GM18508 (cell line): ENCODE results near the gene CADPS.

Experiments used
- ATAC-seq: cut with Tn5 transposase; IDR thresholded peaks from one replicate; pipeline ENCODE4 v1.9.1; 2021; ENCODE audit warnings: moderate number of reproducible peaks; ENCODE audit not compliant: insufficient read depth, unreplicated experiment

The CADPS gene

DNA sequence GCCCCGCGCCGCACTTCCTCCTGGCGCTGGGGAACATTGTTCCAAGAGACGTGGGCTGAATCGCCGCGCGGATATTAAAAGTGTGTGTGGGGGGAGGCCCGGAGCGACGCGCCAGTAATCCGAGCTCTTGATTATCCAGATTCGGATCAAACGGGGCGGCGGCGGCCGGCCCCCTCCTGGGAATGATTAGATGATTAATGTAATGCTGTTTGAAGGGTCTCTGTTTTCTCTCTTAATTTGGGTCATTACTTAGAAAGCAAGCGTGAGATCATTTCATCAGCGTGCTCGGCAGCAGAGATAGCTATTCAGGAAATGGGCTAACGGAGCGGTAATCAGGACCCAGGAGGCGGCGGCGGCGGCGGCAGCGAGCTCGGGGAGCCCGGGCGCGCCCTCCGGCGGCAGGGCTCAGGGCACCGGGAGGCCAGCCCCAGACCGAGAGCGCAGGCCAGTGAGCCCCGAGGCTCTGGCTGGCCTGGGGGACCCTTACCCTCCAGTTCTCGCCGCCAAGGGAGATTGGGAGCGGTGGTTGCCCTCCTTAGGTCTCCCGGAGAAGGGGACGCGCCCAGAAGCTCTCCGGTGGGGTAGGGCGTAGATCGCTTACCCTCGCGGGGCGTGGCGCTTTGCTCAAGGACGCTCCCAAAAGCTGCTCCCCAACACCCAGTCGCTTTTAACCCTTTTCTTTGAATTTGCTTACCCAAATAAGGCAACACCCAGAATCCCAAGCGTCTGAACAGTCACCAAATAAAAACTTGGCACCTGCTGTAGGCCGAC is 506.3 kb downstream of the CADPS start:
- ATAC-seq, result no peak

DNA sequence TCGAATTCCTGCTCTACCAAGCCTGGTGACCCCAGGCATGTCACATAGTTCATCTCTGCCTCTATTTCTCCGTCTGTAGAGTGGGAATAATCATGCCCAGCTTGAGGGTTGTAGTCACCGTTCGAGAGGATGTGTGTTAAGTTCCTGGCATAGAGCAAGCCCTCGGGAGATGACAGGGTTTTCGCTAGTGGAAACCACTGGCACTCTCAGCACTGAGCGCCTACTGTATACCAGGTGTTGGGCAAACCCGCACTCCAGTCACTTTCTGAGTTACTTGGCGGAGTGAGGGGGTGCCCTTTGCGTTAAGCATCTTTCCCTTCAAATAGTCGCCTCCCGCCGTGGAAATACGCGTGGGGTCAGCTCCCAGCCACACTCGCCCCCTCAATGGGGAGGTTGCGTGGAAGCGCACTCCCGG is 506.9 kb downstream of the CADPS start:
- ATAC-seq, result no peak

DNA sequence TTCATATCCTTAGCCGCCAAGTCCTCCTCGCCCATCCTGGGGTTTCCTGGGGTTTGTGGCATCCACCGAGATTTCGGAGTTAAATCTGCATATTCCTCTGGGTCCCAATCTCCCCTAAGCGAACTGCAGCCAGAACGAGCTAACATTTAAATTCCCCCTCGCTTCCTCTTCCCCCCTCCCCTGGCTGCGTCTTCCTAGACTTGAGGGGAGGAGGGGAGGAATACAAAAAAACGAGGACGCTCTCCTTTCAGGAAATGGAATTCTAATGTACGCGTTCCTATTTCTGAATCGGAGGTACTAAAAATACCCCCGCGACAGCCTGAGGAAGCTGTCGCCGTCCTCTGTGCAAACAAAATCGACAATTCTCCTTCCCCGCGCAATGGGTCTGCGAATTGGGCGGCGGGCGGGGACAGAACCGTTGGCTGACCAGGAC is 507.4 kb downstream of the CADPS start:
- ATAC-seq, result no peak

DNA sequence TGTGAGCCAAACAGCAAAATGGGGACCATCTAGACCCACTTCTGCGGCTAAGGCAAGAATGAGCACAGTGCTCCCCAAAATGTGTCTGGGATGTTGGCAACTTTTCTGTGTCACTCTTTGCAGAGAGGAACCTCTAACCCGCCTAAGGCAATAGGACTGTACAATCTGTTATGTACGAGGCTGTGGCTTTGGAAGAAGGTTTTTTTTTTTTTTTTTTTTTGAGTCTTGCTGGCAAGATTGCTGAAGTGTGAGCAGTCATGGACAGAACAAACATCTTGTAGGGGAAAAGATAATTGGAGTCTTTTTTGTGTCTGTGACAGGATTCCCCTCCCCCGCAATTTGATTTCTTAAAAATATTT is 509.1 kb downstream of the CADPS start:
- no peak for ATAC-seq

DNA sequence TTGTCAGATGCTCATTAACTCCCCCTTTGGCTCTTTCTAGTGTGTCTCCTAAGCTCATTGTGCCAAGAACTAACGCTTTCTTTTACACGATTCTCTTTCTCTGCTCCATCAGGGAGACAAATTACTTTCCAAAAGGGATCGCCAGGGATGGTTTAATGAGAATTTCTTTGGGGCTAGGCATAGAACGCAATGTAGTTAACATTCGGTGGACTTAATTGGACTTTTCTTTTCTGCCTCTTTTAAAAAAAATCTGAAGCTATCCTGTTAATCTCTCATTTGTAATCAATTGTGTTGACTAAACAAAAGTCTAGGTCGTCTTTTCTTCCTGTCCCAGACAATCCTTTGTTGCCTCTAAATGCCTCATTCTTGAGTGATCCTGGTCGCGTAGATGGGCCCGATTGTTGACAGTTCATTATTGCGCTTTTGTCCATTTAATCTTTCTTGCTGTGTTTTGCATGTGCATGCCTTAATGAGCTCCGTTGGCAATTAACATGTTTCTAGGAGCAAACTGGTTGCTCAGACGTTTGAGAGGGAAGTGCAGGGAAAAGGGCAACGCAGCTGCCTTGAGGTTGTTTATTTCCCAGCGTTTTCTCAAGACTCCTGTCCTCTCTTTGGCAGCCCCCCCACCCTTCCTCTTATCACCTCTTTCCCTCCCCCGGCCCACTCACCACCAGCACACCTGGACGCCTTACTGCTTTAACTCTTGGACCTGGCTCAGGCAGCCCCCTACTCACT is 509.7 kb downstream of the CADPS start:
- ATAC-seq, result no peak

DNA sequence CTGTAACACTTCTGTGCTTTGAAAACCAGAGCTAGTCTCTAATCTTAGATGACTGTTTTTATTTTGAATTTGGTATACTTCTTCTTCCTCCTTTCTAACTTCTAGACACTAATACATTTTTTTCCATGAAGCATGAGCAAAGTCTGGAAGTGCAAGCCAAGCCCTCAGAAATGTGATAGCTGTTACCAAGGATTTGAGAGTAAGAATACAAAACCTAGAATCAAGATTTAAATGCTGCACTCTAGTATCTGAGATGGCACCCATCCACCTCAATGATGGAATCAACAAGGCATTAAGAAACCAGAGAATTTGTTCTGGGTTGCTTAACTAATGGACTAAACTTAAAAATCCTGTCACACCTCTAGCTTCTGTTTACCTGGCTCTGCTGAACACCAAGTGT is 511.0 kb downstream of the CADPS start:
- ATAC-seq, result no peak

DNA sequence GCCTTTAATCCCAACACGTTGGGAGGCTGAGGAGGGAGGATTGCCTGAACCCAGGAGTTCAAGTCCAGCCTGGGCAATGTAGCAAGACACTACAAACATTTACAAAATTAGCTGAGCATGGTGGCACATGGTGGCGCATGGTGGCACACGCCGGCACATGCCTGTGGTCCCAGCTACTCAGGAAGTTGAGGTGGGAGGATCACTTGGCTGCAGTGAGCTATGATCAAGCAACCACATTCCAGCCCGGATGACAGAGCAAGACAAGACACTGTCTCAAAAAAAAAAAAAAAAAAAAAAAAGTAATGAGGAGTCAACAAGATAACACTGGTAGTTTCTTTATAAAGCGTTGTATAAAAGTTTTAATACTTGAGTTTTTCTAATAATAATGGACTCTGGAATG is 511.9 kb downstream of the CADPS start:
- no peak for ATAC-seq

DNA sequence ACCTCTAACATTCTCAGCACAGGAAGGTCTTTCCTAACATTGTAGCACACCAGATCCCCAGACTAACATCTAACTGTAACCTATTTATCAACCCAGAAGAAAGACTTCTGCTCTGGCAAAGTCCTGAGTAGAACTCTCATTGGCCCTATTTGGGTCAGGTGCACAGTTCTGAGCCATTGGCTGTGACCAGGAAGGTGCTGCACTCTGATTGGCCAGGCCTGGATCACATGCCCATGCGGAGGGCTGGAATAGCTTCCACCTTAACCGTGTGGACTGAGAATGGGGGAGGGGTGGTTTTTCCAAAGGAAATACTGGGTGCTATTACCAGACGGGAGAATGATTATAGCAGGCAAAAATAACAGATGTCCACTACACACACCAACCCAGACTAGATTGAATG is 513.4 kb downstream of the CADPS start:
- no peak for ATAC-seq

DNA sequence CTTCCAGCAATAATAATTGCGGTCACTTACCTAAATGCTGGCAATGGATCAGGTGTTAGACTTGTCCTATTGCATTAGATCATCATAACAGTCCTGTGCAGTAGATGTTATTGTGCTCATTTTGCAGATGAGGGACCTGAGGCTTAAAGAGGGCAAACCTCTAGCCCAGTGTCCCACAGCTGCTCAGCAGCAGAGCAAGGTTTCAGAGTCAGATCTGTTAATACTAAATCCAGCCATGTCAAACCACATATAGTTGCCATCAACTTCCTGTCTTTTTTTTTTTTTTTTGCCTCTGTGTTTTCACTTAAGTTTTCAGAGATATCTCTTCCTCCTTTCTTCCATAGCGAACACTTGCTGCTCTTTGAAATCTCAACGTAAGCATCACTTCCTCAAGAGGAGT is 514.0 kb downstream of the CADPS start:
- ATAC-seq, result peak; percentile 97

DNA sequence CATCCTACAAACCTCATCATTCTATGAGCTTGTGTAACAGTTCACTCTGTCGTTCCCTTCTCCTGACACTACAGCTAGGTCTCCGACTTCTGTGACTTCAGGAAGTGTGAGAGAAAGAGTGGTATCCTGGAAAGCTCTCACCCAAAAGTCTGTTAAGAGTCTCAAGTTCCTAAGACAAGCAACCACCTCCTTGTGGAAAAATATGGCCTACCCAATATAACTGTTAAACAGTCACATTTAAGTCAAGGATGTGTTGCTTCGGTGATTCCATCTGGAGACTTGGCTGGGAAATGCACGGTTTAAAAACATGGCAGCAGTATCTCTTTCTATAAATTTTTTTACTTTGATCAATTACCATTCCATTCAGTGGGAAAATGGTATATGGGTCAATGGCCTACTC is 515.7 kb downstream of the CADPS start:
- no peak for ATAC-seq

DNA sequence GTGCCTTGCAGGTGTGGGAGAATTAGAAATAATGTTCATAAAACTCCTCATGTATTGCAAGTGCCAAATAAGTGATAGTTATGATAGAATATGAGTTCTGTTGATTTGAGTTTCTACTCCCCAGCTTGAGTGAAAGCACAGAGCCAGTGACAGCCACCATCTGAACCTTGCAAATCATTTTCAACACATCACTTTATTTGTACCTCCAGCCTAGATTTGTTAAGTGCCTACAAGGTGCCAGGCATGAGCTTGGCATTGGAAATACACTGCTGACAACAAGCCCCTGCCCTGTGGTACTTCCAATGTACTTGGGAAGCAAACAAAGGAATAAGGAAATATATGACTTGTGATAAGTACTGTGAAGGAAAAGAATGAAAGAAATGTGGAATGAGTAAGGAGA is 518.9 kb downstream of the CADPS start:
- no peak for ATAC-seq

DNA sequence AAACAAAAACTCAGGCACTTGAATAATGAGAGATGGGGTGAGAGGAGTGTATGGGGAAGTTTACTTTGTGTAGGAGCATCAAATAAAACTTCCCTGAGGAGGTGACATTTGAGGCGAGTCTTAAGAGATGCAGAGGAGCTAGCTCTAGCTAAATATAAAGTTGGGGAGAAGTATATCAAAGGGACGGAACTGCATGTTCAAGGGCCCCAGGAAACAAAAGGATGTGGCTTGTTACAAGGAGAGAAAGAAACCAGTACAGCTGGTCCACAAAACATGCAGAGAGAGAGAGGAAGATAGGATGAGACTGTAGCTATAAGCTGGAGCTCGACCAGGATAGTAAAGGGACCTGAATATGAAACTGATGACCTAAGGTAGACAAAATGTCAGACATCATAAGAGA is 519.5 kb downstream of the CADPS start:
- ATAC-seq, result no peak
